Calu3 (cell line): ENCODE results near the gene UMAD1. TPM values are rescaled to one million over a fixed set of nuclear protein-coding genes. Genes with fewer than 3 reads are reported as not detected.

Experiments
- BruUV-seq: library from RNA; stranded (reverse); fragments of 400-500 nt; replicated peaks from 2 replicates; lab custom pipeline; 2021; lab: Mats Ljungman, UMichigan
- CTCF ChIA-PET: fragments of 300-600 bp; sonication (Branson Sonifier 250); formaldehyde crosslinking; loops from one replicate; lab custom pipeline; 2022; ENCODE audit warnings: antibody characterized with exemption; lab: Charles Lee
- DNase-seq: peaks from one replicate; pipeline ENCODE4 v3.0.0; 2022
- H3K27ac Mint-ChIP-seq: one replicate; pipeline ENCODE4 v1.8.0; 2022; ENCODE audit warnings: mixed read lengths; ENCODE audit not compliant: unreplicated experiment
- H3K27me3 Mint-ChIP-seq: one replicate; pipeline ENCODE4 v1.8.0; 2022; ENCODE audit warnings: mixed read lengths; ENCODE audit not compliant: unreplicated experiment
- H3K36me3 Mint-ChIP-seq: one replicate; pipeline ENCODE4 v1.8.0; 2022; ENCODE audit warnings: mild to moderate bottlenecking, moderate library complexity, mixed read lengths; ENCODE audit not compliant: insufficient read depth, unreplicated experiment
- H3K4me1 Mint-ChIP-seq: one replicate; pipeline ENCODE4 v1.8.0; 2022; ENCODE audit warnings: mild to moderate bottlenecking, low read depth, mixed read lengths; ENCODE audit not compliant: unreplicated experiment
- H3K4me3 Mint-ChIP-seq: one replicate; pipeline ENCODE4 v1.8.0; 2022; ENCODE audit warnings: mild to moderate bottlenecking, low read depth, moderate library complexity, mixed read lengths; ENCODE audit not compliant: unreplicated experiment
- H3K9me3 Mint-ChIP-seq: one replicate; pipeline ENCODE4 v1.8.0; 2022; ENCODE audit warnings: low read depth, mixed read lengths; ENCODE audit not compliant: unreplicated experiment
- intact Hi-C: fragments of 100-400 bp; cut with micrococcal nuclease; formaldehyde crosslinking; loops from one replicate; pipeline ENCODE4 v1.10.0; 2022; ENCODE audit not compliant: unreplicated experiment
- total RNA-seq: library from RNA; stranded (reverse); gene quantifications from 2 replicates; pipeline ENCODE4 v1.2.3, GENCODE V29; 2022
- TF ChIP-seq, protein P1 (sequence below): fragments of 200-600 bp; IDR thresholded peaks from one replicate; pipeline ENCODE4 v1.8.0; 2022; ENCODE audit warnings: antibody characterized with exemption; ENCODE audit not compliant: unreplicated experiment

The UMAD1 gene
- total RNA-seq, 1 experiment from 2014 or later, result 25.2 TPM

DNA sequence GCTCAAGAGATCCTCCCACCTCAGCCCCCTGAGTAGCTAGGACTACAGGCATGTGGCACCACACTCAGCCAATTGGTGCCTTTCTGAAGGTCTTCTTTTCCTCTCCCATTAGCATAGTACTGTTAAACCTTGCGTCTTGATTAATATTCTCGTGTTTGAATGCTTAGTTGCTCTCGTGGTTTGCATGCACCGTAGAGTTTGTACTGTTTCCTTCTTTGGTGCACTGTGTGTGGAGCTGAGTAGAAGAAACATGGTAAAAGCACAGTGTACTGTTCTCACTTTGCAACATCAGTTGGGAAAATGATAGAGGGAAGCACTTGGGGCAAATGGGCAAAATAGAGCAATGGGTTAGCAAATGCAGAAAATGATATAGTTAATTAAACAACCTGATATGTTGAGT is 105.4 kb downstream of the UMAD1 start:
- Mint-ChIP-seq H3K4me3 (no peak overlapping the region), H3K9me3 (no peaks in the 10 kb centered on the region), H3K27ac (no peak overlapping the region), H3K4me1 (peaks cover 4% of the 10 kb centered on the region), H3K27me3 (no peaks in the 10 kb centered on the region), H3K36me3 (no peaks in the 10 kb centered on the region)
- intact Hi-C loops, result no loop called here
- TF ChIP-seq, protein P1, sequence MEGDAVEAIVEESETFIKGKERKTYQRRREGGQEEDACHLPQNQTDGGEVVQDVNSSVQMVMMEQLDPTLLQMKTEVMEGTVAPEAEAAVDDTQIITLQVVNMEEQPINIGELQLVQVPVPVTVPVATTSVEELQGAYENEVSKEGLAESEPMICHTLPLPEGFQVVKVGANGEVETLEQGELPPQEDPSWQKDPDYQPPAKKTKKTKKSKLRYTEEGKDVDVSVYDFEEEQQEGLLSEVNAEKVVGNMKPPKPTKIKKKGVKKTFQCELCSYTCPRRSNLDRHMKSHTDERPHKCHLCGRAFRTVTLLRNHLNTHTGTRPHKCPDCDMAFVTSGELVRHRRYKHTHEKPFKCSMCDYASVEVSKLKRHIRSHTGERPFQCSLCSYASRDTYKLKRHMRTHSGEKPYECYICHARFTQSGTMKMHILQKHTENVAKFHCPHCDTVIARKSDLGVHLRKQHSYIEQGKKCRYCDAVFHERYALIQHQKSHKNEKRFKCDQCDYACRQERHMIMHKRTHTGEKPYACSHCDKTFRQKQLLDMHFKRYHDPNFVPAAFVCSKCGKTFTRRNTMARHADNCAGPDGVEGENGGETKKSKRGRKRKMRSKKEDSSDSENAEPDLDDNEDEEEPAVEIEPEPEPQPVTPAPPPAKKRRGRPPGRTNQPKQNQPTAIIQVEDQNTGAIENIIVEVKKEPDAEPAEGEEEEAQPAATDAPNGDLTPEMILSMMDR, result no peak
- CTCF ChIA-PET, result interaction anchor here (0.6 to 0.9 kb wide), 2 partner anchors 117 to 1215 kb away, joined by 3 to 6 read pairs; no protein-coding TSS in a partner anchor
- no TSS peak for BruUV-seq
- DNase-seq, result no peak

DNA sequence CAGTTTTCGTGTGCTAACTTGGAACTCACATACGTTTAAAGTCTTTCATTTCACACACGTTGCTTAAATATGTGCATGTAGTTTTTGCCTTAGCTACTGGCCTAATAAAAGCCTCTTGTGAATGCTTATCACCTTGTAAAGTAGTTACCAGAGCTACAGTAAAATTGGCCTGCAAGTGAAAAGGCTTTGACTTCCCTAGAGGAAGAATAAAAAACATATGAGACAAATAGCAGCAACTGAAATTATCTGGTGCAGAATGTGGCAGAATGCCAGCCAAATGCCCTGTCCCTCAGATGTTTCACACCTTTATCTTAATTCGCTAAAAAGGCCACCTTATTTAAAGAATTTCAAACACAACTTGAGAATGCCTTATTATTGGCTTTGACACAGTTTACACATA is 105.9 kb downstream of the UMAD1 start:
- CTCF ChIA-PET, result no interaction called here
- H3K4me3 Mint-ChIP-seq, result no peak overlapping the region
- BruUV-seq, result no TSS peak

GRCh38 chr7:7750571-7751242 is 110.2 kb downstream of the UMAD1 start:
- Mint-ChIP-seq H3K4me1 (peaks cover 13% of the 10 kb centered on the region), H3K4me3 (no peak overlapping the region), H3K36me3 (no peaks in the 10 kb centered on the region), H3K9me3 (no peaks in the 10 kb centered on the region), H3K27me3 (no peaks in the 10 kb centered on the region), H3K27ac (no peak overlapping the region)
- CTCF ChIA-PET, result interaction anchor here (0.8 to 1.2 kb wide), 4 partner anchors 11 to 70 kb away, joined by 3 to 6 read pairs (median 4); no protein-coding TSS in a partner anchor
- TF ChIP-seq, protein P1, result no peak
- DNase-seq, result no peak
- no TSS peak for BruUV-seq
- intact Hi-C loops, result no loop called here

More for the DNA sequence above, 105.9 kb downstream of the UMAD1 start:
- Mint-ChIP-seq H3K4me1 (peaks cover 9% of the 10 kb centered on the region), H3K27ac (no peak overlapping the region), H3K36me3 (no peaks in the 10 kb centered on the region), H3K9me3 (no peaks in the 10 kb centered on the region), H3K27me3 (no peaks in the 10 kb centered on the region)
- intact Hi-C loops, result no loop called here
- no peak for DNase-seq
- TF ChIP-seq, protein P1, result no peak

DNA sequence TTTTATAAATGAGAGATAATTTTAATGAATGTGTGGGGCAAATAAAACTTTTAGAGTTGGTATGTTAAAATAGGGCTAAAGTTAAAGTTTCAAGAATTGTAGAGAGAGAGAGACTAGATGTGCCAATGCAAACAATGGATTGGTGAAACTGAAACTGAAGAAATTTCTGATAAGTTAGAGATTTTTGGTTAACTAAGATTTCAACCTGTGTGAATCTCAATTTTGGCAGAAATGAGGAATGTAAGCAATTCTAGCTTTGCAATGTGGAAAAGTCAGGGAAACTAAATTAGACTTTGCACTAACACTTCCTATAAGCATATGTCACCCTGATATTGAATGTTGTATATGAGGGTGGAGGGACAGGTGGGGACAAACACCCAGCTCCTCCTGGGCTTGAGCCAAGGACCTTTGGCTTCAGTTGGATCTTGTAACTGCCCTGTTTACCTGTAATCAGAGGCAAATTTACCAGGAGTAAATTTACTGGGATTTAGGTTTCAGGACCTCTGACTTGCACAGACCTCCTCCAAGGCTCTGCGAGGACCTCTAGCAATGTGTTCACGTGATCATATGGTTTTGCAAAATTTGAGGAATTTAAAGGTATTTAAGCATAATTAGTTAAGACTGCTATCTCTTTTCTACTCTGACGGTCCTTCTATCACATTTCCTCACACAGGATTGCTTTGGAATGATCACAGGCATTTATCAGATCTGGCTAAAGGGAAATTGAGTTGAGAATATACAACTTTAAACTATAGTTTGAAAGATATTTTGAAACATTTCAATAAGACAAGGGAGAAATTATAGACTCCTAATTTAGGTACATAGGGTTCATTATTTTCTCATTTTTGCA is 110.9 kb downstream of the UMAD1 start:
- DNase-seq, result no peak
- CTCF ChIA-PET, result interaction anchor here (0.8 to 1.2 kb wide), 4 partner anchors 12 to 70 kb away, joined by 3 to 6 read pairs (median 4); no protein-coding TSS in a partner anchor
- BruUV-seq, result no TSS peak
- Mint-ChIP-seq H3K9me3 (no peaks in the 10 kb centered on the region), H3K4me3 (no peak overlapping the region), H3K36me3 (no peaks in the 10 kb centered on the region), H3K4me1 (peaks cover 13% of the 10 kb centered on the region), H3K27ac (peak overlapping the region; percentile 20), H3K27me3 (no peaks in the 10 kb centered on the region)
- intact Hi-C loops, result no loop called here
- TF ChIP-seq, protein P1, result no peak
